GM21717 (cell line): ENCODE results near the gene ICA1L.
"Not testable (repeated sequence)": the region's sequence is repeated elsewhere in the genome, so short reads cannot be mapped to it uniquely, and the experiment has no call there.

Experiments
- ATAC-seq: cut with Tn5 transposase; IDR thresholded peaks from one replicate; pipeline ENCODE4 v1.9.1; 2021; ENCODE audit warnings: mild to moderate bottlenecking, moderate library complexity; ENCODE audit not compliant: unreplicated experiment

Gene ICA1L

GRCh38 chr2:202871300-202872141, at the start of gene ICA1L:
TSS of gene ICA1L (minus strand) at chr2:202871766. CDS start at chr2:202829009, 42,757 bp downstream.
- peak; percentile 48 for ATAC-seq

- ATAC-seq = no peak
Measured at GRCh38 chr2:202918860-202919259, 47.3 kb upstream of the ICA1L start.

- peak; percentile 51 for ATAC-seq
Measured at GRCh38 chr2:202912342-202913201, 41.0 kb upstream of the ICA1L start.

- ATAC-seq = peak; percentile 78
Measured at GRCh38 chr2:202911512-202912341, 40.2 kb upstream of the ICA1L start, which contains the start of the genes CARF and WDR12. TSS of gene CARF (plus strand) at chr2:202912275. CDS start at chr2:202941903, 29,628 bp downstream. TSS of gene WDR12 (minus strand) at chr2:202911673. CDS start at chr2:202911476, 197 bp downstream.

- ATAC-seq = peak; percentile 13
Measured at GRCh38 chr2:202911203-202911511, 39.6 kb upstream of the ICA1L start.

GRCh38 chr2:202910698-202911097, 39.1 kb upstream of the ICA1L start:
- ATAC-seq = no peak

GRCh38 chr2:202910250-202910649, 38.7 kb upstream of the ICA1L start:
- not testable (repeated sequence) for ATAC-seq

- no peak for ATAC-seq
Measured at GRCh38 chr2:202909394-202910192, 38.0 kb upstream of the ICA1L start.

- ATAC-seq = no peak
Measured at GRCh38 chr2:202908186-202908585, 36.6 kb upstream of the ICA1L start.

GRCh38 chr2:202905507-202905906, 33.9 kb upstream of the ICA1L start:
- ATAC-seq = not testable (repeated sequence)

GRCh38 chr2:202885190-202885589, 13.6 kb upstream of the ICA1L start:
- ATAC-seq = no peak

- no peak for ATAC-seq
Measured at GRCh38 chr2:202883987-202884675, 12.6 kb upstream of the ICA1L start.

GRCh38 chr2:202881570-202881969, 10.0 kb upstream of the ICA1L start:
- ATAC-seq = no peak

GRCh38 chr2:202877699-202878098, 6.1 kb upstream of the ICA1L start:
- ATAC-seq = no peak

- peak; percentile 82 for ATAC-seq
Measured at GRCh38 chr2:202870431-202871299, 901 bp downstream of the ICA1L start.

GRCh38 chr2:202861987-202862386, 9.6 kb downstream of the ICA1L start:
- ATAC-seq = no peak

- no peak for ATAC-seq
Measured at GRCh38 chr2:202858601-202859000, 13.0 kb downstream of the ICA1L start.

- not testable (repeated sequence) for ATAC-seq
Measured at GRCh38 chr2:202849343-202849742, 22.2 kb downstream of the ICA1L start.
